MM.1S (cell line): ENCODE data around the gene ANKLE1.

ENCODE experiments used
- DNase-seq: peaks from one replicate; pipeline ENCODE4 v3.0.0-alpha.2; 2015
- H2AFZ ChIP-seq: fragments of 300-600 bp; sonication (generic); 2 replicates; pipeline ENCODE4 v1.6.0; 2016; ENCODE audit warnings: antibody characterized with exemption, low read length
- H3F3A ChIP-seq: fragments of 300-600 bp; sonication (generic); 2 replicates; pipeline ENCODE4 v1.6.1; 2016; ENCODE audit warnings: mild to moderate bottlenecking, antibody characterized with exemption, low read length, moderate library complexity, mixed read lengths; ENCODE audit not compliant: insufficient read depth
- H3K27ac ChIP-seq: fragments of 300-600 bp; sonication (generic); 2 replicates; pipeline ENCODE4 v1.5.1; 2016; ENCODE audit warnings: mild to moderate bottlenecking, low read length
- H3K27me3 ChIP-seq: fragments of 300-600 bp; sonication (generic); replicated peaks from 2 replicates; pipeline ENCODE4 v1.6.0; 2016; ENCODE audit warnings: low read length; ENCODE audit not compliant: insufficient read depth
- H3K36me3 ChIP-seq: fragments of 300-600 bp; sonication (generic); replicated peaks from 2 replicates; pipeline ENCODE4 v1.6.1; 2016; ENCODE audit warnings: mild to moderate bottlenecking, low read length, mixed read lengths; ENCODE audit not compliant: insufficient read depth
- H3K4me1 ChIP-seq: fragments of 300-600 bp; sonication (generic); 2 replicates; pipeline ENCODE4 v1.6.1; 2016; ENCODE audit warnings: low read length, mixed read lengths
- H3K4me2 ChIP-seq: fragments of 300-600 bp; sonication (generic); 2 replicates; pipeline ENCODE4 v1.6.0; 2016; ENCODE audit warnings: low read depth, low read length
- H3K4me3 ChIP-seq: fragments of 300-600 bp; sonication (generic); 2 replicates; pipeline ENCODE4 v1.5.1; 2016; ENCODE audit warnings: low read length, mixed read lengths
- H3K79me2 ChIP-seq: fragments of 300-600 bp; sonication (generic); 2 replicates; pipeline ENCODE4 v1.6.1; 2016; ENCODE audit warnings: mixed run types, low read length, mixed read lengths
- H3K9ac ChIP-seq: fragments of 300-600 bp; sonication (generic); 2 replicates; pipeline ENCODE4 v1.6.1; 2016; ENCODE audit warnings: low read length, mixed read lengths
- H3K9me2 ChIP-seq: fragments of 300-600 bp; sonication (generic); replicated peaks from 2 replicates; pipeline ENCODE4 v1.6.1; 2016; ENCODE audit warnings: mild to moderate bottlenecking, low read length, mixed read lengths; ENCODE audit not compliant: insufficient read depth
- H3K9me3 ChIP-seq: fragments of 300-600 bp; sonication (generic); replicated peaks from 2 replicates; pipeline ENCODE4 v1.6.1; 2016; ENCODE audit warnings: mild to moderate bottlenecking, low read length, mixed read lengths; ENCODE audit not compliant: insufficient read depth
- H4K20me1 ChIP-seq: fragments of 300-600 bp; sonication (generic); 2 replicates; pipeline ENCODE4 v1.6.1; 2016; ENCODE audit warnings: mild to moderate bottlenecking, low read length, moderate library complexity, mixed read lengths; ENCODE audit not compliant: insufficient read depth
- CTCF ChIP-seq: fragments of 300-600 bp; sonication (generic); IDR thresholded peaks from 2 replicates; pipeline ENCODE4 v1.5.1; 2016; ENCODE audit warnings: antibody characterized with exemption, low read length, mixed read lengths
- EZH2 ChIP-seq: fragments of 300-600 bp; sonication (generic); optimal IDR thresholded peaks from 2 replicates; pipeline ENCODE3; 2017; ENCODE audit warnings: low read depth, mild to moderate bottlenecking, antibody characterized with exemption, low read length, mixed read lengths
- EZH2phosphoT487 ChIP-seq: fragments of 300-600 bp; sonication (generic); IDR thresholded peaks from 2 replicates; pipeline ENCODE4 v1.6.1; 2018; ENCODE audit warnings: antibody characterized with exemption, low read length

The ANKLE1 gene

DNA sequence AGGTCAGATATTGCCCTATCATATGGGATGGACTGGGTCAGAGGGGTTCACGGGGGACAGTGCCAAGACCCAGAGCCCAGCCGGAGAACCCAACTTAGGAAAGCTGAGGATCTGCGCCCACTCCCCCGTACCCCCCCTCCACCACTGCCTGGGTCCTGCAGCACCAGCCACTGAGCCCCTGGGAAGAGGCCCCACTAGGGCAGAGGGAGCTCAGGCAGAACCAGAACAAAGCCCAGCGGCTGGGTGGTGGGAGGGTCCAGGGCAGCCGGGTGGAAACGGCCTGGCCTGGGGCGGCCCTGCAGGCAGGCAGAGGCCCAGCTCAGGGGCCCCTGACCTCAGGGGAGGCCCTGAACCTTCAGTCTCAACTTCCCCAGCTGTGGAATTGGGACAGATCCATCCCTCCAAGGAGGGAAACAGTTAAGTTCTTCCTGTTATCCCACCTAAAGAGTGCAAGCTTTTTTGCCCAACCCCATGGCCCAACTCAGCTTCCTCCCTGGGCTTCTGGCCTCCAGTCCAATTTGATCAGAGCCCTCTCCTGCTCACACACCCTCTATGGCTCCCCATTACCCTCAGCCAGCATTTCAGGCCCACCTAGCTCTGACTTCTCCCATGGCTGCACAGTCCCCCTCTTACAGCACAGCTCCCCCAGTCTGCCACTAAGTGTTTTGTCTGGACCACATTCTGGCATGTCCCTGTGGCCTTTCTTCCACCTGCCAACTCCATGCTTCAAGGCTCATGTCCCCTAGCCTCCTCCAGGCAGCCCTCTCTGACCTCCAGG is 39.1 kb upstream of the ANKLE1 start:
- H3K79me2 ChIP-seq: peaks cover 16% of the 10 kb centered on the region
- DNase-seq: no peak
- H2AFZ ChIP-seq: no peak overlapping the region
- no peaks in the 10 kb centered on the region for H3K27me3 ChIP-seq
- no peak overlapping the region for H3K27ac ChIP-seq
- peaks cover 7% of the 10 kb centered on the region; the same call in 1 of the 2 replicates for H3F3A ChIP-seq
- H3K4me2 ChIP-seq: no peak overlapping the region
- no peaks in the 10 kb centered on the region for H4K20me1 ChIP-seq
- H3K4me3 ChIP-seq: no peak overlapping the region
- no peak overlapping the region for H3K9ac ChIP-seq
- H3K4me1 ChIP-seq: peaks cover 13% of the 10 kb centered on the region; the same call in 1 of the 2 replicates
- no peaks in the 10 kb centered on the region for H3K9me3 ChIP-seq
- no peak for TF ChIP-seq EZH2
- TF ChIP-seq CTCF: no peak
- TF ChIP-seq EZH2phosphoT487: no peak
- no peaks in the 10 kb centered on the region for H3K36me3 ChIP-seq
- H3K9me2 ChIP-seq: no peaks in the 10 kb centered on the region

GRCh38 chr19:17243211-17243829 is 38.4 kb upstream of the ANKLE1 start:
- H3K36me3 ChIP-seq: no peaks in the 10 kb centered on the region
- H3K9me3 ChIP-seq: no peaks in the 10 kb centered on the region
- H3K9me2 ChIP-seq: no peaks in the 10 kb centered on the region
- no peak overlapping the region for H3K4me2 ChIP-seq
- no peak overlapping the region for H3K4me3 ChIP-seq
- no peak overlapping the region for H2AFZ ChIP-seq
- TF ChIP-seq EZH2: no peak
- TF ChIP-seq CTCF: no peak
- TF ChIP-seq EZH2phosphoT487: no peak
- peaks cover 7% of the 10 kb centered on the region; the same call in 1 of the 2 replicates for H3F3A ChIP-seq
- peaks cover 13% of the 10 kb centered on the region; the same call in 1 of the 2 replicates for H3K4me1 ChIP-seq
- H3K27ac ChIP-seq: no peak overlapping the region
- H3K79me2 ChIP-seq: peaks cover 16% of the 10 kb centered on the region
- H3K27me3 ChIP-seq: no peaks in the 10 kb centered on the region
- no peaks in the 10 kb centered on the region for H4K20me1 ChIP-seq
- H3K9ac ChIP-seq: no peak overlapping the region
- DNase-seq: no peak

DNA sequence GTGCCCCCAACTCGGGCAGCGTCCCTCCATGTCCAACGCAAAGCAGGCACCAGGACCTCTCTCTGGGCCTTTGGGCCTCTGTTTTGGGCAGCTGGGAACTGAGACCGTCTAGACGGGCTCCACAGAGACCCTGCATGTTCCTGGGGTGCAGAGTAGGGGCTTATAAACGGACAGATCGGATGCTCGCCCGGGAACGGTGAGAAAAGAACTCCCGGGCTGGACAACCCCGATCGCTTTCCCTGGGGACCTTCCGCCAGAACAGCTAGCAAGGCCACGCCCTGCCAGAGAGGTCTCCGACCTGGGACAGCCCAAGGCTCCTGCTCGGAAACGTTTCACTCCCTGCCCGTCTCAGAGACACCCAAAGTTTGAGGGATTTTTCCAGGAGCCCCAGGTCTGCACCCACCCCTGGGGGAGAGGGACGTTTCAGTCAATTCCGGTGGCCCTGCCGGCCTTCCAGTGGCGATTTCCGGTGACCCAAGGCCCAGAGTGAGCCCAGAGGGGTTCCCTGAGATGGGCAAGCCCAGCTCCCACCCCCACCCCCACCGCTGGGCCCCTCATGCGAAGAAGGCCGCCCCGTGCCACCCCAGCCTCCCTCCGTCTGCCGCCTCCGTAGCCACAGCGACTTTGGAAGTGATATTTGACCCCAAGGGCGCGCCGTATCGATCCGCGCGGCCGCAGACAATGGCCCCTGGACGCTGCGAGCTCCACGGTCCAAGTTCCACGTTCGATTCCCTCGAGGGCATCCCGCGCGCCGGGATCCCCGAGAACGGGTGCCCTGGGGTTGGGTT is 37.7 kb upstream of the ANKLE1 start:
- Histone ChIP-seq H3K9me2 (no peaks in the 10 kb centered on the region), H2AFZ (no peak overlapping the region), H3K36me3 (no peaks in the 10 kb centered on the region), H3K79me2 (peaks cover 16% of the 10 kb centered on the region), H3K9ac (no peak overlapping the region), H3K27ac (no peak overlapping the region), H4K20me1 (no peaks in the 10 kb centered on the region), H3K4me2 (peak overlapping the region; percentile 82), H3F3A (peaks cover 7% of the 10 kb centered on the region; the same call in 1 of the 2 replicates), H3K4me3 (peak overlapping the region; percentile 49; the same call in 1 of the 2 replicates), H3K27me3 (no peaks in the 10 kb centered on the region), H3K9me3 (no peaks in the 10 kb centered on the region), H3K4me1 (peaks cover 13% of the 10 kb centered on the region; the same call in 1 of the 2 replicates)
- DNase-seq: no peak
- TF ChIP-seq CTCF: no peak
- no peak for TF ChIP-seq EZH2phosphoT487
- TF ChIP-seq EZH2: no peak
